Choroid plexus epithelial cell (primary cell): ENCODE results near the gene WNT7B.
A peak's percentile ranks its signal among the peaks of the same experiment; 100 is the strongest.

ENCODE experiments used
- DNase-seq: peaks from one replicate; pipeline ENCODE4 v3.0.0-alpha.2; 2010; ENCODE audit warnings: low read depth
- H3K4me3 ChIP-seq: 2 replicates; pipeline ENCODE4 v1.5.1; 2011; ENCODE audit warnings: low read depth, mild to moderate bottlenecking, control low read depth, low read length, moderate library complexity
- TF ChIP-seq, protein P1 (sequence below): conservative IDR thresholded peaks from 2 replicates; pipeline ENCODE4 v1.5.1; 2011; ENCODE audit warnings: low read depth, mild to moderate bottlenecking, control low read depth, inconsistent platforms, low read length, moderate library complexity

WNT7B gene

DNA sequence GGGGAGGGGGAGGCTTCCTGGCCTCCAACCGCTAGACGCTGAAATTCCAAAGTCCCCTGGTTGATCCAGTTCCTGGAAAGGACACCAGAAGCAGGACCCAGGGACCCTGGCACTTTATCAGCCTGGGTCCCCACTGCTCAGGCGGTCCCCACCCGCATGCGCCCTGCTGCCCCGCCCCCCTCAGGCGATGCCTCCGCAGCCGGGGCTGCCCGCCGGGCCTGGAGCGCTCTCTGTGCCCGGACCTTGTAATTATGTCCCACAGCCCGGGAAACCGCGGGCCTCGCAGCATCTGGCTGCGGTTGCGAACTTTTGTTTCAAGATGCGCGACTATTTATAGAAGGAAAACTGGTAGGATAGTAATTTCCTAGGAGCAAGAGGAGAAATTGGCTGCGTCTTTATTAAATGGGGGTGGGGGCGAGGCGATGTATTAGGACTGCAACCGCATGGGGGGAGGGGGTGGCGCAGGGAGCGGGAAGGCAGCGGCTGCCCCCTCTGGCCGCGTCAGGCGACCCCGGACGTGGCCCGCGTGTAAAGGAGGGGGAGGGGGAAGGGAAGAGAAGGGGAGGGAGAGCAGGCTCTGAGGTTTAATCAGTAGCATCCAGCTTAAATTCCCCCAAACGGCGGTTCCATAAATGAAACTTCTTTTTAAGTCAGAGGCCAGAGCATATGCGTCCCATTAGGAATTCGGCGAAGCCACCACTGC is 6.1 kb downstream of the WNT7B start:
- TF ChIP-seq, protein P1, sequence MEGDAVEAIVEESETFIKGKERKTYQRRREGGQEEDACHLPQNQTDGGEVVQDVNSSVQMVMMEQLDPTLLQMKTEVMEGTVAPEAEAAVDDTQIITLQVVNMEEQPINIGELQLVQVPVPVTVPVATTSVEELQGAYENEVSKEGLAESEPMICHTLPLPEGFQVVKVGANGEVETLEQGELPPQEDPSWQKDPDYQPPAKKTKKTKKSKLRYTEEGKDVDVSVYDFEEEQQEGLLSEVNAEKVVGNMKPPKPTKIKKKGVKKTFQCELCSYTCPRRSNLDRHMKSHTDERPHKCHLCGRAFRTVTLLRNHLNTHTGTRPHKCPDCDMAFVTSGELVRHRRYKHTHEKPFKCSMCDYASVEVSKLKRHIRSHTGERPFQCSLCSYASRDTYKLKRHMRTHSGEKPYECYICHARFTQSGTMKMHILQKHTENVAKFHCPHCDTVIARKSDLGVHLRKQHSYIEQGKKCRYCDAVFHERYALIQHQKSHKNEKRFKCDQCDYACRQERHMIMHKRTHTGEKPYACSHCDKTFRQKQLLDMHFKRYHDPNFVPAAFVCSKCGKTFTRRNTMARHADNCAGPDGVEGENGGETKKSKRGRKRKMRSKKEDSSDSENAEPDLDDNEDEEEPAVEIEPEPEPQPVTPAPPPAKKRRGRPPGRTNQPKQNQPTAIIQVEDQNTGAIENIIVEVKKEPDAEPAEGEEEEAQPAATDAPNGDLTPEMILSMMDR = no peak
- peak overlapping the region; percentile 30 for H3K4me3 ChIP-seq
- DNase-seq = peak; percentile 22

DNA sequence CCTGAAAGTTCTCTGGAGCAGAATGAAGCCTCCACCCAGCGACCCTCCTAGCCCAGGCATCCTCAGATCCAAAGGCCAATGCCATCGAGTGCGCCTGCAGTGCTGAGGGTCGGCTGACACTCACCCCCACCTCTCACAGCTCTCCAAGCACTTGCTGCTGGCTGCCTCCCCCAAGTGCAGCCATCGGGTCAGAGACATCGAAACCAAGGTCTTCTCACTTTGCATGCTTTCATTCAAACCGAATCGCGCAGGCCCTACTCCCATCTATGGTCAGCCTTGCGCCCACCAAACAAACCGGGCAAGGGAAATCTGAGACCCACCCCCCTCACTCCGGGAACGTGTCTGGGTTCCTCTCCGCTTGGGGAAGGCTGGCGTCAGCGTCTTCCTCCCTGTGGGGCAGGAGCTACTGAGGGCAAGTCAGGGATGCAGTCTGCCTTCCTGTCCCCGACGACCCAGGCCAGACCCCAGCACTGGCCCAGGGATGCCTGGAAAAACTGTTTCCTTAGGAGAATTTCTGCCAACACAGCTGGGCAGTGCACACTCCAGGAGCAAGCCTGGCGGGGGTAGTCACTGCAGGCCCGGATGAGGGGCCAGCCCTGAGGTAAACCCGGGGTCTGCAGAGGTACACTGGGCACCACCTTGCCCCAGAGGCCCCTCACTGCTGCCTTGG is 7.0 kb downstream of the WNT7B start:
- TF ChIP-seq, protein P1 = no peak
- H3K4me3 ChIP-seq = no peak overlapping the region
- no peak for DNase-seq

DNA sequence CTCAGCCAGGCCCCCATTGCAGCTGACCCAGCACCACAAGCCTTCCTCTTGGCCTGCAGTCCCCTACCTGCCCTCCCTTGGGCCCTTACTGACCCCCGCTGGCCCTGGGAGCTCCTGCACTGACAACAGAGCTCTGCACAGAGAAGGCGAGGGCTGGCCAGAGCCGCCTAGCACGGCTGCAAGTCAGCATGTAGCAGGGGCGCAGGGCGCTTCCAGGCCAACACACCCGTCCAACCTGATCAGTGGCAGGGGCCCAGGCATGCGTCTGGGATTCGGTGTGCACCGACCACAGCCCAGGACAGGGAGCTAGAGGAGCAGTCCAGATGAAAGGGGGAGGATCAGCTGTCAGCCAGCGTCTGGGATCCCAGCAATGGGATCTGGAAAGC is 7.6 kb downstream of the WNT7B start:
- peak; percentile 19 for DNase-seq
- TF ChIP-seq, protein P1 = no peak
- no peak overlapping the region for H3K4me3 ChIP-seq

DNA sequence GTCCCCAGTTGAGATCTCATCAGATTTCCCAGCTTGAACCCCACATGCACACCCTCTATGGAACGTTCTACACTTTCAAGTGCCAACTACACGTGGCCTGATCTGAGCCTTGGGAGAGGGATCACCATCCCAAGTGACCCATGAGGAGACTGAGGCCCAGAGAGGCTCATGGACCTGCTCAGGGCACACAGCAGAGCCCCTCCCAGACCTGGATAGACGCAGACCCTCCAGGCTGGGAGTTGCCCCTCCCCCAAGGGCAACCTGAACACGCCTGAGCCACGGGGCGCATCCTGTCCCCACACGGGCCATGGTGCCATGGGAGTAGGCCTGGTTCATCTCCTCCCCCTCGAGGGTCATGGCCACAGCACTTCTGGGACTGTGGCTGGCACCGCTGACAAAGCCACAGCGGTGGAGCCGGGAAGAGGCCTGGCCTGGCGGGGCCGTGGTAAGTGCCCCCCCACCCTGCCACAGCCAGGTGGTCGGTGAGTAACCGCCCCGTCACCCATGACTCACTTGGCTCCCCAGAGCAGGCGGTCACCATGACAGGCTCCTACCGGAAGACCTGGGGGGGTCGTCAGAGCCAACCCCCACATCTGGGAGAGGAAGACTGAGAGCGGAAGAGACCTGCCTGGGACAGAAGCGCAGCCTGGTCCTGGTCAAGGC is 8.1 kb downstream of the WNT7B start:
- no peak overlapping the region for H3K4me3 ChIP-seq
- DNase-seq = peak; percentile 37
- TF ChIP-seq, protein P1 = no peak

DNA sequence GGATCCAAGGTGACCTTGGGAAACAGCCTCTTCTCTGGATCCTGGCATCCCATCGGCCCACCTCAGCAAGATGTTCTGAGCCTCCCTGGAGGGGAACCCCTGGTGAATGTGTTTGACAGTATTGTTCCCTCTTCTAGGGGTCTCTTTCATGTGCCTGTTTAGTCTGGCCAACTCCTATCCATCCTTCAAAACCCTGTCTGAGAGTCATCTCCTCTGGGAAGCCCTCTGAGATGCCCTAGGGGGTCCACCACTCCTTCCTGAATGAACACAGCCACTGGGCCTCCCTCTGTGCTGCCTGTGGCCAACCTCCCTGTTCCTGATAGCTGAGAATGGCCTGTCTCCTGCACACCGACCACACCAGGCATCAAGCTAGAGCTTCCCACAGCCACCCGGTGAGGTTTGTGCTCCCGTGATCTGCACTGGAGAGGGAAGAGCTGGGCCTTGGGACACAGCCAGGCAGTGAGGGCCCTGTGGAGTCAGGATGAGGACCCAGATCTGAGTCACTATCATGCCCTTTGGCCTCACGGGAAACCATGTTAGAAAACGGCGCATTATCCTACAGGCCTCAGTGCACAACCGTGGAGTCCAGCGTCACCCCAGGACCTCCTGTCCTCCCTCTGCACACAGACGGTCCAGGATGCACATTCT is 8.8 kb downstream of the WNT7B start:
- DNase-seq = peak; percentile 55
- TF ChIP-seq, protein P1 = no peak
- no peak overlapping the region for H3K4me3 ChIP-seq

DNA sequence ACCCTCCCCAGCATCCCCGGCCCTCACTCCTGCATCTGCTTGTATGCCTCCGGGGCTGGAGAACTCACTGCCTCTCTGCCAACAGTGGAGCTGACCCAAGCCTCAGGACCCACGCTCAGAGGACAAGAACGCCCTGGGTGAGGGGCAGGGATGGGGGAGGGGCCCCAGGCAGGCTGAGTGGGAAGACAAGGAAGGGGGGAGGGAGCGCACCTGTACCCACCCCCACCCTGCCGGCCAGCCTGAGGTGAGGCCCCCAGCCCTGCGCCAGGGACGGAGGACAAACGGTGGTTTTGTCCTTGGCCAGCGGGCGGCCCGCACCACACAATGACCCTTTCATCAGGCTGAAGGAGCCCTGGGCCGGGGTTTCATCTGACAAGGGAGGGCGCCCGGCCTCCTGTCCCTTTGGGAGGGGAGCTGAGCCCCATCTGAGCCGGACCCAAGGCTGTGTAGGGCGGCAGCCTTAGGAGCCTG is 10.0 kb downstream of the WNT7B start:
- TF ChIP-seq, protein P1 = no peak
- no peak for DNase-seq
- H3K4me3 ChIP-seq = no peak overlapping the region
